HEK293 (cell line): ENCODE results near the gene FLOT2.
A peak's percentile ranks its signal among the peaks of the same experiment; 100 is the strongest.

Experiments
- BCL11B ChIP-seq: fragments of 450-650 bp; formaldehyde crosslinking; IDR thresholded peaks from 2 replicates; pipeline ENCODE4 v1.5.1; 2016; ENCODE audit warnings: low read depth, missing biosample characterization, missing genetic modification characterization
- FEZF1 ChIP-seq: fragments of 450-650 bp; formaldehyde crosslinking; IDR thresholded peaks from 2 replicates; pipeline ENCODE4 v1.5.1; 2016; ENCODE audit warnings: missing biosample characterization, missing genetic modification characterization
- GFI1B ChIP-seq: fragments of 450-650 bp; formaldehyde crosslinking; IDR thresholded peaks from 2 replicates; pipeline ENCODE4 v1.5.1; 2016; ENCODE audit warnings: missing biosample characterization, missing genetic modification characterization
- GLI4 ChIP-seq: fragments of 450-650 bp; formaldehyde crosslinking; IDR thresholded peaks from 2 replicates; pipeline ENCODE4 v1.5.1; 2016; ENCODE audit warnings: missing biosample characterization, missing genetic modification characterization
- PRDM1 ChIP-seq: fragments of 450-650 bp; formaldehyde crosslinking; IDR thresholded peaks from 2 replicates; pipeline ENCODE4; 2016; ENCODE audit warnings: missing biosample characterization, missing genetic modification characterization
- SALL2 ChIP-seq: fragments of 450-650 bp; formaldehyde crosslinking; IDR thresholded peaks from 2 replicates; pipeline ENCODE4 v1.5.0; 2017; ENCODE audit warnings: missing biosample characterization, mild to moderate bottlenecking, missing genetic modification characterization, borderline replicate concordance
- SP2 ChIP-seq: fragments of 450-650 bp; formaldehyde crosslinking; IDR thresholded peaks from 2 replicates; pipeline ENCODE4 v1.5.1; 2016; ENCODE audit warnings: missing biosample characterization, missing genetic modification characterization
- YY2 ChIP-seq: fragments of 450-650 bp; formaldehyde crosslinking; IDR thresholded peaks from 2 replicates; pipeline ENCODE4 v1.5.1; 2016; ENCODE audit warnings: missing biosample characterization, missing genetic modification characterization
- ZFHX2 ChIP-seq: fragments of 450-650 bp; formaldehyde crosslinking; conservative IDR thresholded peaks from 2 replicates; pipeline ENCODE4 v1.5.1; 2016; ENCODE audit warnings: missing biosample characterization, missing genetic modification characterization
- ZIC2 ChIP-seq: fragments of 450-650 bp; formaldehyde crosslinking; IDR thresholded peaks from 2 replicates; pipeline ENCODE4 v1.5.1; 2016; ENCODE audit warnings: missing biosample characterization, missing genetic modification characterization
- ZNF133 ChIP-seq: fragments of 450-650 bp; formaldehyde crosslinking; IDR thresholded peaks from 2 replicates; pipeline ENCODE4 v1.5.1; 2016; ENCODE audit warnings: missing biosample characterization, missing genetic modification characterization
- ZNF138 ChIP-seq: fragments of 450-650 bp; formaldehyde crosslinking; IDR thresholded peaks from 2 replicates; pipeline ENCODE4 v1.5.1; 2016; ENCODE audit warnings: missing biosample characterization, missing genetic modification characterization, borderline replicate concordance
- ZNF175 ChIP-seq: fragments of 450-650 bp; formaldehyde crosslinking; IDR thresholded peaks from 2 replicates; pipeline ENCODE4 v1.5.1; 2016; ENCODE audit warnings: missing biosample characterization, missing genetic modification characterization
- ZNF2 ChIP-seq: fragments of 450-650 bp; formaldehyde crosslinking; IDR thresholded peaks from 2 replicates; pipeline ENCODE4 v1.5.1; 2016; ENCODE audit warnings: missing biosample characterization, missing genetic modification characterization
- ZNF211 ChIP-seq: fragments of 450-650 bp; formaldehyde crosslinking; IDR thresholded peaks from 2 replicates; pipeline ENCODE4 v1.5.1; 2016; ENCODE audit warnings: low read depth, missing biosample characterization, missing genetic modification characterization
- ZNF223 ChIP-seq: fragments of 450-650 bp; formaldehyde crosslinking; IDR thresholded peaks from 2 replicates; pipeline ENCODE4 v1.5.1; 2016; ENCODE audit warnings: missing biosample characterization, missing genetic modification characterization
- ZNF311 ChIP-seq: fragments of 450-650 bp; formaldehyde crosslinking; IDR thresholded peaks from 2 replicates; pipeline ENCODE4 v1.5.1; 2017; ENCODE audit warnings: missing biosample characterization, missing genetic modification characterization, borderline replicate concordance
- ZNF354C ChIP-seq: fragments of 450-650 bp; formaldehyde crosslinking; IDR thresholded peaks from 2 replicates; pipeline ENCODE4 v1.5.1; 2016; ENCODE audit warnings: missing biosample characterization, missing genetic modification characterization, low read depth, borderline replicate concordance
- ZNF391 ChIP-seq: fragments of 450-650 bp; formaldehyde crosslinking; IDR thresholded peaks from 2 replicates; pipeline ENCODE4 v1.5.1; 2016; ENCODE audit warnings: low read depth, missing biosample characterization, missing genetic modification characterization, borderline replicate concordance
- ZNF501 ChIP-seq: fragments of 450-650 bp; formaldehyde crosslinking; IDR thresholded peaks from 2 replicates; pipeline ENCODE4 v1.5.1; 2016; ENCODE audit warnings: missing biosample characterization, missing genetic modification characterization
- ZNF558 ChIP-seq: fragments of 450-650 bp; formaldehyde crosslinking; IDR thresholded peaks from 2 replicates; pipeline ENCODE4 v1.5.1; 2016; ENCODE audit warnings: missing biosample characterization, missing genetic modification characterization
- ZNF629 ChIP-seq: fragments of 450-650 bp; formaldehyde crosslinking; IDR thresholded peaks from 2 replicates; pipeline ENCODE4 v1.5.1; 2017; ENCODE audit warnings: missing biosample characterization, missing genetic modification characterization
- ZNF76 ChIP-seq: fragments of 450-650 bp; formaldehyde crosslinking; IDR thresholded peaks from 2 replicates; pipeline ENCODE4; 2016; ENCODE audit warnings: low read depth, missing biosample characterization, missing genetic modification characterization, borderline replicate concordance
- ZSCAN23 ChIP-seq: fragments of 450-650 bp; formaldehyde crosslinking; IDR thresholded peaks from 2 replicates; pipeline ENCODE4 v1.5.1; 2016; ENCODE audit warnings: missing biosample characterization, missing genetic modification characterization
- TF ChIP-seq, protein P1 (sequence below): sonication (generic); formaldehyde crosslinking; IDR thresholded peaks from 2 replicates; pipeline ENCODE4 v1.8.1; 2022; ENCODE audit warnings: mild to moderate bottlenecking, moderate library complexity, missing genetic modification reagents
- TF ChIP-seq, protein P2 (sequence below): fragments of 450-650 bp; IDR thresholded peaks from 2 replicates; pipeline ENCODE4 v1.5.1; 2018; ENCODE audit warnings: missing biosample characterization, missing genetic modification characterization
- TF ChIP-seq, protein P3 (sequence below): fragments of 450-650 bp; formaldehyde crosslinking; IDR thresholded peaks from 2 replicates; pipeline ENCODE4 v1.5.1; 2016; ENCODE audit warnings: missing biosample characterization, missing genetic modification characterization
- TF ChIP-seq, protein P4 (sequence below): fragments of 450-650 bp; formaldehyde crosslinking; IDR thresholded peaks from 2 replicates; pipeline ENCODE4 v1.5.1; 2017; ENCODE audit warnings: missing biosample characterization, missing genetic modification characterization
- TF ChIP-seq, protein P5 (sequence below): fragments of 450-650 bp; formaldehyde crosslinking; IDR thresholded peaks from 2 replicates; pipeline ENCODE4 v1.5.1; 2017; ENCODE audit warnings: missing biosample characterization, mild to moderate bottlenecking, missing genetic modification characterization, moderate library complexity
- TF ChIP-seq, protein P6 (sequence below): fragments of 450-650 bp; formaldehyde crosslinking; IDR thresholded peaks from 2 replicates; pipeline ENCODE4 v1.5.1; 2016; ENCODE audit warnings: missing biosample characterization, missing genetic modification characterization, low read depth
- TF ChIP-seq, protein P7 (sequence below): fragments of 450-650 bp; formaldehyde crosslinking; IDR thresholded peaks from 2 replicates; pipeline ENCODE4 v1.5.1; 2016; ENCODE audit warnings: missing biosample characterization, missing genetic modification characterization

FLOT2 gene

DNA sequence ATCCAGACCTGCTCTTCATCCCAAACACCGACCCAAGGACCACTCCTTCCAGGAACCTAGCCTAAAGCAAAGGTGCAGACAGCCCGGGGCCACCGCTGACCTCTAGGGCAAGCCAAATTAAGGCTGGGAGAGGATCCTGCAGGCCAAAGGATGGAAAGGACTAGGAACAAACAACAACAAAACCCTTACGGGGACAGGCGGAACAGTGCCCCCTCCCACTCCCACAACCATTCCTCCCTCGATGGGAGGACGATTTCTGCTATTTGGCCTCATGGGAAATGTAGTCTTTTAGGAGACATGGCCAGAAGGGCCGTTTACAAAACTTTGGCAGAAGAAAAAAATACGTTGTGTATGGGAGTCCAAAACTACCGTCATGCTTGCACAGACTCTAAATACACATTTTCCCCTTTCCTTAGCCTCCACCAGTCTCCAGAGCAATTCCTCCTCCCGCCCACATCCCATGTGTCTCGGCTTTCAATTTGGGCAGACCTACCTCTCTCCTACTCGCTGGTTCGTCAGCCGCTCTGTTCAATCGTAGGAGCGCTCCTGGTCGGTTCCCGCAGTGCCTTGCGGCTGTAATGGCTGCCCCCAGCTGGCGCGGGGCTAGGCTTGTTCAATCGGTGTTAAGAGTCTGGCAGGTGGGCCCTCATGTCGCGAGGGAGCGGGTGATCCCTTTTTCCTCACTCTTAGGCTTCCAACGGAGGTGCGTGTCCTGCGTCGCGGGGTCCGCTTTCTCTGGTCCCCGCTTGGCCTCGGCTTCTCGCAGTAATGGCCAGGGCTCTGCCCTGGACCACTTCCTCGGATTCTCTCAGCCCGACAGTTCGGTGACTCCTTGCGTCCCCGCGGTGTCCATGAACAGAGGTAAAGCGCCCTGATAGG is 42.8 kb downstream of the FLOT2 start, which contains the start of gene ERAL1 (continued):
- TF ChIP-seq ZNF2 (tag by site-specific recombination) (peak; percentile 53; the same call in 1 of the 2 replicates), BCL11B (tag by site-specific recombination) (no peak), ZNF354C (no peak), YY2 (peak; percentile 98), GFI1B (tag by site-specific recombination) (no peak), ZNF391 (tag by site-specific recombination) (0 out of 2 replicates have a peak, but pooled peaks have one; percentile 72), FEZF1 (tag by site-specific recombination) (no peak), SALL2 (no peak), ZSCAN23 (tag by site-specific recombination) (no peak), ZNF558 (tag by site-specific recombination) (no peak), ZNF76 (tag by site-specific recombination) (peak; percentile 99), PRDM1 (tag by site-specific recombination) (no peak), ZNF311 (tag by site-specific recombination) (no peak), ZNF211 (no peak), ZNF133 (tag by site-specific recombination) (no peak), ZNF138 (tag by site-specific recombination) (no peak), ZNF501 (tag by site-specific recombination) (peak; percentile 73; the same call in 1 of the 2 replicates), SP2 (peak; percentile 79), ZIC2 (tag by site-specific recombination) (peak; percentile 40; the same call in 1 of the 2 replicates), ZNF223 (tag by site-specific recombination) (no peak), ZFHX2 (tag by site-specific recombination) (peak; percentile 87), ZNF629 (tag by site-specific recombination) (peak; percentile 67), GLI4 (tag by site-specific recombination) (0 out of 2 replicates have a peak, but pooled peaks have one; percentile 41), ZNF175 (tag by site-specific recombination) (no peak)
- TF ChIP-seq, protein P1, sequence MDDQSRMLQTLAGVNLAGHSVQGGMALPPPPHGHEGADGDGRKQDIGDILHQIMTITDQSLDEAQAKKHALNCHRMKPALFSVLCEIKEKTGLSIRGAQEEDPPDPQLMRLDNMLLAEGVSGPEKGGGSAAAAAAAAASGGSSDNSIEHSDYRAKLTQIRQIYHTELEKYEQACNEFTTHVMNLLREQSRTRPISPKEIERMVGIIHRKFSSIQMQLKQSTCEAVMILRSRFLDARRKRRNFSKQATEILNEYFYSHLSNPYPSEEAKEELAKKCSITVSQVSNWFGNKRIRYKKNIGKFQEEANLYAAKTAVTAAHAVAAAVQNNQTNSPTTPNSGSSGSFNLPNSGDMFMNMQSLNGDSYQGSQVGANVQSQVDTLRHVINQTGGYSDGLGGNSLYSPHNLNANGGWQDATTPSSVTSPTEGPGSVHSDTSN (CRISPR knock-in tag) = no peak
- TF ChIP-seq, protein P2, sequence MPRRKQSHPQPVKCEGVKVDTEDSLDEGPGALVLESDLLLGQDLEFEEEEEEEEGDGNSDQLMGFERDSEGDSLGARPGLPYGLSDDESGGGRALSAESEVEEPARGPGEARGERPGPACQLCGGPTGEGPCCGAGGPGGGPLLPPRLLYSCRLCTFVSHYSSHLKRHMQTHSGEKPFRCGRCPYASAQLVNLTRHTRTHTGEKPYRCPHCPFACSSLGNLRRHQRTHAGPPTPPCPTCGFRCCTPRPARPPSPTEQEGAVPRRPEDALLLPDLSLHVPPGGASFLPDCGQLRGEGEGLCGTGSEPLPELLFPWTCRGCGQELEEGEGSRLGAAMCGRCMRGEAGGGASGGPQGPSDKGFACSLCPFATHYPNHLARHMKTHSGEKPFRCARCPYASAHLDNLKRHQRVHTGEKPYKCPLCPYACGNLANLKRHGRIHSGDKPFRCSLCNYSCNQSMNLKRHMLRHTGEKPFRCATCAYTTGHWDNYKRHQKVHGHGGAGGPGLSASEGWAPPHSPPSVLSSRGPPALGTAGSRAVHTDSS = 0 out of 2 replicates have a peak, but pooled peaks have one; percentile 36
- TF ChIP-seq, protein P3, sequence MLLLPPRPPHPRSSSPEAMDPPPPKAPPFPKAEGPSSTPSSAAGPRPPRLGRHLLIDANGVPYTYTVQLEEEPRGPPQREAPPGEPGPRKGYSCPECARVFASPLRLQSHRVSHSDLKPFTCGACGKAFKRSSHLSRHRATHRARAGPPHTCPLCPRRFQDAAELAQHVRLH (tag by site-specific recombination) = peak; percentile 96
- TF ChIP-seq, protein P4, sequence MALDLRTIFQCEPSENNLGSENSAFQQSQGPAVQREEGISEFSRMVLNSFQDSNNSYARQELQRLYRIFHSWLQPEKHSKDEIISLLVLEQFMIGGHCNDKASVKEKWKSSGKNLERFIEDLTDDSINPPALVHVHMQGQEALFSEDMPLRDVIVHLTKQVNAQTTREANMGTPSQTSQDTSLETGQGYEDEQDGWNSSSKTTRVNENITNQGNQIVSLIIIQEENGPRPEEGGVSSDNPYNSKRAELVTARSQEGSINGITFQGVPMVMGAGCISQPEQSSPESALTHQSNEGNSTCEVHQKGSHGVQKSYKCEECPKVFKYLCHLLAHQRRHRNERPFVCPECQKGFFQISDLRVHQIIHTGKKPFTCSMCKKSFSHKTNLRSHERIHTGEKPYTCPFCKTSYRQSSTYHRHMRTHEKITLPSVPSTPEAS (tag by site-specific recombination) = no peak
- TF ChIP-seq, protein P5, sequence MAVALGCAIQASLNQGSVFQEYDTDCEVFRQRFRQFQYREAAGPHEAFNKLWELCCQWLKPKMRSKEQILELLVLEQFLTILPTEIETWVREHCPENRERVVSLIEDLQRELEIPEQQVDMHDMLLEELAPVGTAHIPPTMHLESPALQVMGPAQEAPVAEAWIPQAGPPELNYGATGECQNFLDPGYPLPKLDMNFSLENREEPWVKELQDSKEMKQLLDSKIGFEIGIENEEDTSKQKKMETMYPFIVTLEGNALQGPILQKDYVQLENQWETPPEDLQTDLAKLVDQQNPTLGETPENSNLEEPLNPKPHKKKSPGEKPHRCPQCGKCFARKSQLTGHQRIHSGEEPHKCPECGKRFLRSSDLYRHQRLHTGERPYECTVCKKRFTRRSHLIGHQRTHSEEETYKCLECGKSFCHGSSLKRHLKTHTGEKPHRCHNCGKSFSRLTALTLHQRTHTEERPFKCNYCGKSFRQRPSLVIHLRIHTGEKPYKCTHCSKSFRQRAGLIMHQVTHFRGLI (tag by site-specific recombination) = no peak
- TF ChIP-seq, protein P6, sequence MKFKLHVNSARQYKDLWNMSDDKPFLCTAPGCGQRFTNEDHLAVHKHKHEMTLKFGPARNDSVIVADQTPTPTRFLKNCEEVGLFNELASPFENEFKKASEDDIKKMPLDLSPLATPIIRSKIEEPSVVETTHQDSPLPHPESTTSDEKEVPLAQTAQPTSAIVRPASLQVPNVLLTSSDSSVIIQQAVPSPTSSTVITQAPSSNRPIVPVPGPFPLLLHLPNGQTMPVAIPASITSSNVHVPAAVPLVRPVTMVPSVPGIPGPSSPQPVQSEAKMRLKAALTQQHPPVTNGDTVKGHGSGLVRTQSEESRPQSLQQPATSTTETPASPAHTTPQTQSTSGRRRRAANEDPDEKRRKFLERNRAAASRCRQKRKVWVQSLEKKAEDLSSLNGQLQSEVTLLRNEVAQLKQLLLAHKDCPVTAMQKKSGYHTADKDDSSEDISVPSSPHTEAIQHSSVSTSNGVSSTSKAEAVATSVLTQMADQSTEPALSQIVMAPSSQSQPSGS (tag by site-specific recombination) = no peak
- TF ChIP-seq, protein P7, sequence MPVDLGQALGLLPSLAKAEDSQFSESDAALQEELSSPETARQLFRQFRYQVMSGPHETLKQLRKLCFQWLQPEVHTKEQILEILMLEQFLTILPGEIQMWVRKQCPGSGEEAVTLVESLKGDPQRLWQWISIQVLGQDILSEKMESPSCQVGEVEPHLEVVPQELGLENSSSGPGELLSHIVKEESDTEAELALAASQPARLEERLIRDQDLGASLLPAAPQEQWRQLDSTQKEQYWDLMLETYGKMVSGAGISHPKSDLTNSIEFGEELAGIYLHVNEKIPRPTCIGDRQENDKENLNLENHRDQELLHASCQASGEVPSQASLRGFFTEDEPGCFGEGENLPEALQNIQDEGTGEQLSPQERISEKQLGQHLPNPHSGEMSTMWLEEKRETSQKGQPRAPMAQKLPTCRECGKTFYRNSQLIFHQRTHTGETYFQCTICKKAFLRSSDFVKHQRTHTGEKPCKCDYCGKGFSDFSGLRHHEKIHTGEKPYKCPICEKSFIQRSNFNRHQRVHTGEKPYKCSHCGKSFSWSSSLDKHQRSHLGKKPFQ (tag by site-specific recombination) = no peak
